Measurements from ENCODE around the gene SORCS3.

DNA sequence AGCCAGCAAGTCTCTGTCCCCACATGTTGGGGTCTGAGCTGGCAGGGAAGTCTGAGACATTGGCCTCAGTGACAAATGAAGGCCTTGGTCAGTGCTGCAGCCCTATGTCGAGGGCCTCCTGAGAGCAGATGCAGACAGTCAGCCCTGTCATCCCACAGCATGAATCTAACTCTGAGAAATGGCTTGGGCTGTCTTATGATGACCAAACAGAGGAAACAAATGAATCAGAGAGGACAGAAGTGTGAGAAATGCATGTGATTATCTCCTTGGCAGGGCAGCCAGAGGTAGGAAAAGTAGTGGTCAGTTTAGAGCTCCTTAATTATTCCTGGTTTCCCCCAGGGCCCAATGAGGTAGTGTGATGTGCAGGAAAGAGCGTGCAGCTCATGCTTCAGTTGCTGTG, 287.6 kb downstream of the SORCS3 start:
- TF ChIP-seq POLR2A (IDR thresholded peaks at IDR 0.05): no peak
- TF ChIP-seq, protein P1, sequence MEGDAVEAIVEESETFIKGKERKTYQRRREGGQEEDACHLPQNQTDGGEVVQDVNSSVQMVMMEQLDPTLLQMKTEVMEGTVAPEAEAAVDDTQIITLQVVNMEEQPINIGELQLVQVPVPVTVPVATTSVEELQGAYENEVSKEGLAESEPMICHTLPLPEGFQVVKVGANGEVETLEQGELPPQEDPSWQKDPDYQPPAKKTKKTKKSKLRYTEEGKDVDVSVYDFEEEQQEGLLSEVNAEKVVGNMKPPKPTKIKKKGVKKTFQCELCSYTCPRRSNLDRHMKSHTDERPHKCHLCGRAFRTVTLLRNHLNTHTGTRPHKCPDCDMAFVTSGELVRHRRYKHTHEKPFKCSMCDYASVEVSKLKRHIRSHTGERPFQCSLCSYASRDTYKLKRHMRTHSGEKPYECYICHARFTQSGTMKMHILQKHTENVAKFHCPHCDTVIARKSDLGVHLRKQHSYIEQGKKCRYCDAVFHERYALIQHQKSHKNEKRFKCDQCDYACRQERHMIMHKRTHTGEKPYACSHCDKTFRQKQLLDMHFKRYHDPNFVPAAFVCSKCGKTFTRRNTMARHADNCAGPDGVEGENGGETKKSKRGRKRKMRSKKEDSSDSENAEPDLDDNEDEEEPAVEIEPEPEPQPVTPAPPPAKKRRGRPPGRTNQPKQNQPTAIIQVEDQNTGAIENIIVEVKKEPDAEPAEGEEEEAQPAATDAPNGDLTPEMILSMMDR (IDR thresholded peaks at IDR 0.05): no peak

Measured in esophagus squamous epithelium (tissue), 4 donors.